NCI-H524 (cell line): ENCODE results near the gene H2BK1.

Source experiments
- DNase-seq, 2 experiments: peaks; one replicate each; lab custom pipeline; 2025; lab: John Stamatoyannopoulos, UW

Gene H2BK1

DNA sequence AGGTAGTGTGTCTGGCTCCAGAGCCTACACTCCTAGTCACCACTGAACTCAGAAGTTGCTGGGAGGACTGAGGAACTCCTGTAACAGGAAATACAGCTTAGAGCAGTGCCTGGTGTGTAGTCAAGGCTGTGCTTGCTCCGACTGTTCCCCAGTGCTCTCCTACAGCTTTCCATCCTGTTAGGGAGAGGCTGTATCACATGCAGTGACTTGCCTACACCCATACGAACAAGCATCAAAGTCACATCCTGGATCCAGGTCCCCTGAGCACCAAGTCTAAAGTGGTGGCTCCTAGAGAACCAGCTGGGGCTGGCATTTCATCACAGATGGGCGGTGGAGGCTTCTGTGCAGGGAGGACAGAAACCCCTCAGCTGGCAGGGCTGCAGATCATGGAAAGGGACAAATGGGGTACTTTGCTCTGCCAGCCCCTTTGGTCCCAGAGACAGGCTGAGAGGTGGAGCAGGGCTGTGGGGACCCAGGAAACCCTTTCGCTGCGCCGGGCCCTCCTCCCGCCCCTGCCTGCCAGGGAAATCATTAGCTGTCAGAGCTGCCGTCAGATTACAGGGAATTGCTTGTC is 30.9 kb downstream of the H2BK1 start:
- DNase-seq = no peak

DNA sequence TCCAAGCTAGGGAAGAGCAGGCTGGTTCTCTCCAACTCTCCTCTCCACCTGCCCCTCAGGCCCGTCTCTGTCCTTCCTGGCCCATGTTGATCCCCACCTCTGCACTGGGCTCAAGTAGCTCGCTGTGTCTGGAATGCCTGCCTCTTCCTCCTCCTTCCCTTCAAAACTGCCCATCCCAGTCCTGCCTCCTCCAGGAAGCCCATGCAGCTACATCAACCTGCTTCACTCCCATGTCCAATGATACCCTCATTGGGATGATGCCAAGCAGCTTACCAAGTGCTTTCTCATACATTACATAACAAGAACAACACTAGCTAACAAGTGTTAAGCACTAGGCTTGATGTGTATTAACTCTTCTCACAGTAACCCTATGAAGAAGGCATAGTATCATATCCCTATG is 31.5 kb downstream of the H2BK1 start:
- DNase-seq = no peak

DNA sequence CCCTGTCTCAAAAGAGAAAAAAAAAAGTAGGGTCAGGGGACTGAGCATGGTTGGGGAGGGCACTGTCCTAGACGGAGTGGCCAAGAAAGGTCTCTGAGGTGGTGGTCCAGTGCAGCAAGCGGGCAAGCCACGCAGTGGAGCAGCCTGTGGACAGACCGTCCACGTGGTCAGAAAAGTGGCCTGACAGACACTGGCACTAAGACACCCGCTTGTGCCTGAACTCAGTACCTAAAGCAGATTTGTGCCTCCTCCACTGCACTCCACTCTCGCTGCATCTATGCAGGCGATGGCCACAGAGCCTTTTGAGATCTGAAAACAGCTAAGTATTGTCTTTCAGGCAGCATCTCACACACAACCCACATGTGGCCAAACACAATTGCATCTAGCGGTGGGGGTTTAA is 32.1 kb downstream of the H2BK1 start:
- DNase-seq = no peak

DNA sequence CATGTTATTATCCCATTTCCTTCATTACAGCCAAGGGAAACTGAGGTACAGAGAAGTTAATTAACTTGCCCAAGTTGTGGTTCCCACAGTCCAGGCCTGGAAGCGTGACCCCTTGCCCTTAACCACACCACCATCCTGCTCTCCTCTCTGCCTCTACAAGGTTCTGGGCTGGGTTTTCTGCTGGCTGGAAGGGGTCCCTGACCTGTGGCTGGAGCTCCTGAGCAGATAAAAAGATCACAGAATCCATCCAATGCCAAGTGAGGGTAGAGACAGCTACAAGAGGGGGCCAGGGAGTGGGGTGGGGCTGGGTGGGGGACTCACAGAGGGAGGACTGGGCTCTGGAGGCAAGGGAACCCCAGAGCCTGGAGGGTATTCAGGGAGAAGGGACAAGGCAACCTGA is 33.0 kb downstream of the H2BK1 start:
- no peak for DNase-seq

DNA sequence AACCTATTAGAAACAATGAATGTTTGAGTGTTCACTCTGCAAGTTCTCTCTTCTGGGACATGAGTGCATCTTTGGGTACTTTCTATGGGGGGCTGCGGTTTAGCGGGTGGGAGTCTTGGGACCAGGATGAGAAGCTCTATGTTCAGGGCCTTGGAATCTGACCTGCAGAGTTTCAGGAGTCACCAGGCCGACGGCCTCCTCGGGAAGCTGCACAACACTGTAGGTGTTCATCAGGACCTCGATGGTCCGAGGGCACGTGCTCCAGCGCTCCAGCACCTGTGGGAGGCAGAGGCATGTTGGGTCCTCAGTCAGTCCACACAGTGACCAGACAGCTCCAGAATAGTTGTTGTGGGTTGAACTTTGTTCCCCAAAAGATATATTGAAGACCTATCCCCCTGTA is 33.9 kb downstream of the H2BK1 start:
- no peak for DNase-seq

DNA sequence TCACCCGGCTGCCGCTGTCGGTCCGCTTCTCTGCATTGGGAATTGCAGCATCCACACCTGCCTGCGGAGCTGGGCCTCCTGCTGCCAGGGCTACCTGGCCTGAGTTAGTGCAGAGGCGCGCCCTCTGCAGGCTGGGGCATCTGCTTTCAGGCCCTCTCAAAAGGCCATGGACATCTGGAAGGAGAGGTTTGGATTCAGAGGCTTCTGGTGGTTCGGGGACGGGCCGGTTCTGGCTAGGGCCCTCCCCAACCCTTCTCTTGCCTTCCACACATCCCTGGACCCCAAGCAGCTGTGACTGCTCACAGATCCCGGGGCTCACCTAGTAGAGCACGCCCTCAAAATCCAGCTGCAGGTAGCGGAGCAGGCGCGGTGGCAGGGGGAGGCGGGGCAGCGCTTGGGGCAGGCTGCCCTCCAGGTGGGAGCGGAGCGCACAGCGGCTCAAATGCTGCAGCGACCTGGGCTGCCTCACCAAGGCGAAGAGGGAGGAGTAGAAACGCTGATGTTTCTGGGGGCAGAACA is 34.4 kb downstream of the H2BK1 start:
- no peak for DNase-seq

DNA sequence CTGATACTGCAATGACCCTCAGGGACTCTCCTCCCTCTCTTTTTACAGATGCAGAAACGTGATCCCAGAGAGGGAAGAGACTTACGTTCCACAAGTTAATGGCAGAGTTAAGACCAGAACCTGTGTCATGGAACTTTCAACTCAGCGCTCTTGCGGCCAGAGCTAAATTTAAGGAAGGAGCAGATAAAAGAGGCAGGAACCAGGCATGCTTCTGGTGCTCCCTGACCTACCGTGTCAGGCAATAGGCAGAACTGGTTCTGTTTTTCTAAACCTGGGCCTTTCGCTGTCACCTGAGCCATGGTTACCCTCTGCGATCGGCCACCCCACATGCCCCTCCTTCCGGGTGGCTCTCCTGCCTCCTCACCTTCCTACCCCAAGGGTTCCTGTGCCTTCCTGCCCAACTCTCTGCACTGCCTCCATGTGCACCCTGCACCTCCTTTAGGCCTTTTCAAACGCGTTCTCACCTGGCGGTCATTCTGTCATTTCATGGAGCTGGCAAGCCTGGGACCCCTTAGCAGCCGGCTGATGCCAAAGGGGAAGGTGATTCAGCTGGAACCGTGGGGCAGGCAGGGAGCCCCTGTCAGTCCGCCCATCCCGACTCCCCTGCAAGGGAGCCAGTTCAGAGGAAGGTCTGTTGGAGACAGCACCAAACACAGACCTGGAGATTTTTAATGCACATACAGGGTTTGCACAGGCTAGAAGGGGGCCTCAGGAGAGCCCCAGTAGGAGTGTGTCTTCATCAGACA is 35.1 kb downstream of the H2BK1 start:
- no peak for DNase-seq

DNA sequence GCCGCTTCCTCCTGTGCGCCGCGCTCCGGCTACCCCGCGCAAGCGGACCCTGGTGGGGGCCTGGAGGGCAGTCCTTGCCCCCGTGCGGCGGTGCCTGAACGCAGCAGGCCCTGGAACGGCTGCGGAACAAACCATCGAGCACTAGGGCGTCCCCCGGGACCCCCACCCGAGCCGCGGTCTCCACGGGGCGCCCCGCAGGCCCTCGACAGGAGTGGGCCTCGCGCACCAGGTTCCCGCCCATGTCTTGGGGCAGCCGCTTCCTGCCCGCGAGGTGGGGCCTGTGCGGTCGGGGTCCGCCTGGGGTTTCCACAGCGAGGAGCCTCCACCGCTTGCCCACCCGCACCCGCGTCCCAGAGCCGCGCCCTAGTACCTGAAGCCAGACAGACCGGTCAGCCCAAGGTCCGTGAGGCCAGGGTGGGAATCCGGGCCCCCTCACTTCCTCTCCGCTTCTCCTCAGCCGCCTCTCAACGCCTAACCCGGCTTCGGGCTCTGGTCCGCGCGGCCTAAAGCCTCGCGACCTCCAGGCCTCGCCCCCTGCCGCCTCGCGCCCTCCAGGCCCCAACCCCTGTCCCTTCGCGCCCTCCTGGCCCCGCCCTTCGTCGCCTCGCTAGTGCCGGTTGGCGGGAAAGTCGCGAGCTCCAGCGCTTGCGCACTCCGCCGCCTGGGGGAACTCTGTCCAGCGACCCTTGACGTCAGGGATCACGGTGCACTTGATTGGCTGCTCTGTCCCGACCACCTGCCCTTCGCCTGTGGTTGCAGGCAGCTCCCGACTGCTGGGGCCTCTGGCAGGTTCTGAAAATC is 35.8 kb downstream of the H2BK1 start:
- DNase-seq = no peak

DNA sequence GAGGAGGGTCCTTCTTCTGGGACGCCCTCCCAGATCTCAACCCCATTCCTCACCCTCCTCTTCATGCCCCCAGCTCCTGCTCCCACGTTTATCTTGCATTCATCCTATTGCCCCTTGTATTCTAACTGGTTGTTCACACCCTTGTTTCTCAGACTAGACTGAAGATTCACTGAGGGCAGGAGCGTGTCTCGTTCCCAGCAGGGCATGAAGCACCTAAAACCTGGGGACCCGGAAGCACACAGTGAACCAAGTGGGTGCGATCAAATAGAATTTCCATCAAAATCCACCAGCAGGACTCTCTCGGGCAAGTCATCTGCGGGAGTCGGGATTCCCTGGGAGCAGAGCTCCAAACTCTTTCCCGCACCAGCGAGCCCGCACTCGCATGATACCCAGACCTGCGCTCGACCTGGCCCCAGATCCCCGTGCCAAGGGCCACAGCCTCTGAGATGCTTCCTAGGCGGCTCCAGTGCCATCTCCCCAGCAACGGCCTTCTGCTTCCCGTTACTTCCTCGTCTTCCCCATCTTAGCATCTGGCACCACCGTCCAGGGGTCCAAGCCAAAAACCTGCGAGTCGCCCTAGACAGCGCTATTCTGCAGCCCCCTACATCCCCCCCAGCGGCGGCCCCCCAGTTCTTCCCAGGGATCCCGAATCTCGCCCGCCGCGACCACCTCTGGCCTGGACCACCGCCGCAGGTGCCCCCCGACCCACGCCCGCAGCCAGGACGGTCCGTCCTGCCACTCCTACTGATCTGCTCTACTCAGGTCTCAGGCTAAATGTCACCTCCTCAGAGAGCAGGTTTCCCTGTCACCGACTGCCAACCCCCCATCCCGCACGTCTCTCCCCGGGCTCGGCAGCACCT is 36.7 kb downstream of the H2BK1 start:
- DNase-seq = no peak

DNA sequence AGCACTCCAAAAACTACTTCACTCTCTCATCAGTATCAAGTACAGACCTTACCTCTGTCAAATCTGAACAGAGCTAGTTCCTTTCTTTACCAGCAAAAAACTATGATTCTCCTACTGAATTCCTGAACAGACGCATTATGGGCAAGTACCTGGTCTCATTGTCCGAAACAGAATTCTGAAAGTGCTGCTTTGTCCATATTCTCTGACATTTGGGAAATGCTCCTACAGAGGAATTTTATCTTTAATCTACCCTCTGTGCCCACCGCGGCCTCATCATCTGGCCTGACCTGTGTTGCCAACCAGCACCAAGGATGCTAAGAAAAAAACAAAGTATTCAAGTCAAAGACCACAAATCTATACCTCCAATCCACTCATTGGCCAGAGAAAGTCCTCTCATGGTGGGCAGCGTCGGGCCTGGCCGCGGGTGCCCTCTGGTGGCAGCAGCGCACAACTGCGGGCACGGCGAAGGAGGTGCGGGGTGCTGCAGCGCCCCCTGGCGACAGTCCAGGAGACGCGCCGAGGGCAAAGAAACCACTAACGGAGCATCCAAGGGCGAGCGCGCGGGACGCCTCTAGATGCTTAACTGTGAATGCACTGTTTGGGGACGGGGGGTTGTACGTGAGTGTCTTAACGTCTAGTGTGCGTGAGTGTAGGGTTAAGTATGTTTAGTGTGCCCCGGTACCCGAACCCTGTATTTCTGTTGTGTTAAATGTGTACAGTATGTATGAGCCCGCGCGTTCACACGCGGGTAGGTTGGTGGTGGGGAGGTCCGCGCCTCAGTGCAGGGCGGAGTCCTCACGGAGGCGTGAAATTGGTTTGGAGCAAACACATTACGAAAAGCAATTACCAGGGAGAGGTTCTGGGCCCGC is 37.8 kb downstream of the H2BK1 start:
- DNase-seq = peak; percentile 17 to 59

DNA sequence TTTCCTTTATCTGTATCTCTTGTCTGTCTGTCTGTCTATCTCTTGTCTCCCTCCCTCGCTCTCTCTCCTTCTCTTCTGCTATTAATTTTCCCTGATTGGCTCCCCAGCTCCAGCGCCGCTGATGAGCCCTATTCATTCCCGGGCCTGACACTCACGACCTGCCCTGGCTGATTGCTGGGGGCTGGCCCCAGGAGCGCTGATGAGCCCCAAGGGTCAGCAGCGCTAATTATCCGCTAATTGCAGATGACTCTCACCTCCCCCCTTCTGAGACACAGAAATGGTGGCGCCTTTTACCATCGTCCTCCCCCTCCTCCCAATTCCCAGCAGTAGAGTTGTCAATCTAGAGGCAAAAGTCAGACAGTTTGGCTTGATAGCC is 41.5 kb downstream of the H2BK1 start:
- no peak for DNase-seq

DNA sequence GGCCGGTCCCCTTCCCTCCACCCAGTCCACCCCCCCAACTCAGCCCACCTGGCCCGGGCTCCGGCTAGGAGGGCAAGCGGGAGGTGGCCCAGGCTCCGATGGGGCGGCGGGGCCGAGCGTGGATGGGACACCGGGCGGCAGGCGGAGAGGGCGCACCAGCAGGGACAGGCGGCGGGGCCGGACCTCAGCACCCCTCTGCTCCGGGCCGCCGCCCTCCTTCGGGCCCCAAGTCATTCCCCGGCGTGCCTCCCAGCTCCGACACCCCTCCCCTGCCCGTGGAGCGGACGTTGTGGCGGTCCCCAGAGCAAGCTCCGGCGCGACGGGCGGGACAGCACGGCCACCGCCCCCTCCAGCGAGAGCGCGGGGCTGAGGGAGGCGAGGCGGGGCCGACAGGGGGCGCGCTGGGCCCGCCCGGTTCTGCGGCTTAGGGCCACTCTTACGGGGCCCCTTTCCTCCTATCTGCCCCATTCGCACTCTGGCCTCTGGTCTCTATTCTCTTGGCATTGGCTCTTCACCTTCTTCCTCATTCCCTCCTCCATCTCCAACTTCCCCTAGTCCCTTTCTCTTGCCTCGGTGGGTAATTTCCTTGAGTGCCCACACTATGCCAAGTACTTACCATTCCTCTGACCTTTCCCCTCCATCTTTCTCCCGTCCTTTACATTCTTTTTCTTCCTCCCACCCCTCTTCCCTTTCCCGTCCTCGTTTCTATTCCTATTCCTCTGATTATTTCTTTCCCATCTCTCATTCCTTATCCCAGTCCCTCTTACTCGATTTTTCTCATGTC is 42.1 kb downstream of the H2BK1 start:
- peak in 1 of 2 experiments; percentile 45 for DNase-seq

DNA sequence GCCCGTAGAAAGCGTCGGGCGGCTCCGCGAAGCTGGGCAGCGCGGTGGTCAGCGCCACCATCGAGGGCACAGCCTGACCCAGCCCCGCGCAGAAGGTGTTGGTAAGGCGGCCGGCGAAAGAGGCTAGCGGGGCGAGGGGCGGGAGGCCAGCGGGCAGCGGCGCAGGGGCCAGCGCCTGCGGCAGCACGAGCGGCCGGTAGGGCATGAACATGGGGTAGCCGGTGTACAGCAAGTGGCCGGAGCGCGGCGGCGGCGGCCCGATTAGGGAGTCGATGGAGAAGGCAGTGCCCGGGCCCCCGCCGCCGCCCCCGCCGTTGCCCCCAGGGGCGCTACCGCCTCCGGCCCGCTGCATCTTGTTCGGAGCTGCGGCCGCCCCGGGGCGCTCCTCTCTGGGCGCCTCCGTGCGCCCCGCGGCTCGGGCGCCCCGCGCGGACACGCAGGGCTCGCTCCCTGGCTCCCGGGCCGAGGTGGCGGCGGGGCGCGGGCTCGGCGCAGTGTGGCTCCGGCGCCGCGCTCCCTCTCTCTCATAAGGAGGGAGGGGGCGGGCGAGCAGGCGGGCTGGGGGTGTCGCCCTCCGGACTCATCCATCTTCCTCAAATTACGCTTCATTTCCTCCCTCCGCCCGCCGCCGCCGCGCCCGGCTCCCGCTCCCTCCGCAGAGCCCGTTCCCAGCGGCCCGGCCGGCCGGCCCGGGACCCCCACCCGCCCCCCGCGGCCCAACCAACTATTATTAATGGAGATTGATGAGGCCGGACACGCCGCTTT is 42.9 kb downstream of the H2BK1 start, which contains the start of gene GBX1:
Gene GBX1, minus strand, starts transcription at position 498 of the 765 bp plus-strand sequence. Its CDS starts 146 bp downstream, at position 352.
- DNase-seq = peak; percentile 3 to 28

DNA sequence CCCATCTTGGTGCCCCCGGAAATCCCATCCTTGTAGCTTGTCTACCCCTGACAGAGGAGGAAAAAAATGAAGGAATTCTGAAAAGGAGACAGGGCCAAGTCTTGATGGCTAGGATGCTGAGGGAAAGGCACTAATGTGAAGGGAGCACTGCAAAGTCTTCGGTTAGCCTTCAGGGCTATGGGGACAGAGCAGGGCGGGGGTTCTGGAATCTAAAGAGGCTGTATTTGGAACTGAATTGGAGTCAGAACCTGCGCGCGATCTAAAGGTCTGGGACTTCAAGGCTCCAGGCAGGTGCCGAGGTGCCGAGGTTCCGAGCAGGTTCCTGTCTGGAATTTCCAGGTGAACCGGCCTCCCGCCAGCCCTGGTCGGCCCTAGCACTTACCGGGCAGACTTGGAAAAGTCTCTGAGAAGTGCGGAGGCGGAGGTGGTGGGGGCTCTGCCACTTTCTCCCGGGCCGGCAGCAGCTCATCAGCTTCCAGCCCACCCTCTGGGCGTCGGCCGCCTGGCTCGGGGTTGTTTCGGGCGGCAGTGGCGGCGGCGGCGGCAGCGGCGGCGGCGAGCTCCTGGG is 43.6 kb downstream of the H2BK1 start:
- no peak for DNase-seq

DNA sequence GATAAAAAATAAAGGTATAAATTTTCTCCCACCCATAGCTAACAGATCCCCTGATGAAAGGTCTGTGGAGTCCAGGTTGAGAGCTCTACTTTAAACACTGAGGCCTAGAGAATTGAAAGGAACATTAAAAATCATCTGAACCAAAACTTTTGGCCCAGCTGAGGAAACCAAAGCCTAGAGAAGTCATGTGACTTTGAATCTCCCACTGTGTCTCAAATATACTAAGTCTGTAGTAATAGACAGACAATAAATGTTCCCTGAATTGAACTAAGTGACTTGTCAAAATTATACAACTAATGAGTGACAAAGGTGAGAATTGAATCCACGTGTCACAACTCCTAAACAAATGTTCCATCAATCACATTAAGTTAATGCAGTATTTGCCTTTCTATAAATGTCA is 48.5 kb downstream of the H2BK1 start:
- no peak for DNase-seq
